H9 (cell line): ENCODE results near the gene BUD13. TPM values are rescaled to one million over a fixed set of nuclear protein-coding genes. Genes with fewer than 3 reads are reported as not detected.

Experiments used
- DNase-seq: peaks from one replicate; pipeline ENCODE4 v3.0.0-alpha.2; 2017
- H2AFZ ChIP-seq: one replicate; pipeline ENCODE4 v1.6.1; 2013; ENCODE audit warnings: mild to moderate bottlenecking, low read length, control low read depth, moderate library complexity
- H2AK5ac ChIP-seq: 2 replicates; pipeline ENCODE4 v1.6.1; 2013; ENCODE audit warnings: low read length, control low read depth, mixed read lengths; ENCODE audit not compliant: insufficient read length
- H2BK120ac ChIP-seq: one replicate; pipeline ENCODE4 v1.6.1; 2013; ENCODE audit warnings: low read depth, mild to moderate bottlenecking, low read length, control low read depth, inconsistent platforms; ENCODE audit not compliant: poor library complexity, severe bottlenecking
- H2BK12ac ChIP-seq: 2 replicates; pipeline ENCODE4 v1.6.1; 2013; ENCODE audit warnings: low read length, control low read depth, mixed read lengths, low read depth; ENCODE audit not compliant: insufficient read length
- H2BK15ac ChIP-seq: 2 replicates; pipeline ENCODE4 v1.6.1; 2013; ENCODE audit warnings: low read depth, low read length, control low read depth
- H2BK20ac ChIP-seq: one replicate; pipeline ENCODE4 v1.6.1; 2013; ENCODE audit warnings: low read depth, mild to moderate bottlenecking, low read length, control low read depth, inconsistent platforms; ENCODE audit not compliant: poor library complexity, severe bottlenecking
- H2BK5ac ChIP-seq: 2 replicates; pipeline ENCODE4 v1.6.1; 2013; ENCODE audit warnings: low read length, control low read depth, mixed read lengths; ENCODE audit not compliant: insufficient read length
- H3K14ac ChIP-seq: 2 replicates; pipeline ENCODE4 v1.6.1; 2013; ENCODE audit warnings: low read length, control low read depth; ENCODE audit not compliant: insufficient read depth
- H3K18ac ChIP-seq: 2 replicates; pipeline ENCODE4 v1.6.1; 2013; ENCODE audit warnings: low read depth, mild to moderate bottlenecking, mixed read lengths, low read length, control low read depth; ENCODE audit not compliant: insufficient read length
- H3K23ac ChIP-seq: 2 replicates; pipeline ENCODE4 v1.6.1; 2013; ENCODE audit warnings: low read length, control low read depth, mixed read lengths, low read depth; ENCODE audit not compliant: insufficient read length
- H3K23me2 ChIP-seq: 2 replicates; pipeline ENCODE4 v1.6.1; 2013; ENCODE audit warnings: low read depth, mild to moderate bottlenecking, mixed read lengths, low read length, control low read depth; ENCODE audit not compliant: insufficient read length, poor library complexity, severe bottlenecking
- H3K27ac ChIP-seq: 2 replicates; pipeline ENCODE4 v1.5.1; 2013; ENCODE audit warnings: low read length, control low read depth, mixed read lengths, low read depth; ENCODE audit not compliant: insufficient read length
- H3K27me3 ChIP-seq: 2 replicates; pipeline ENCODE4 v1.6.1; 2013; ENCODE audit warnings: low read length, control low read depth, inconsistent platforms; ENCODE audit not compliant: insufficient read depth
- H3K4ac ChIP-seq: 2 replicates; pipeline ENCODE4 v1.6.1; 2013; ENCODE audit warnings: low read depth, mild to moderate bottlenecking, control low read depth, inconsistent platforms, low read length, moderate library complexity
- H3K4me1 ChIP-seq: 2 replicates; pipeline ENCODE4 v1.6.1; 2013; ENCODE audit warnings: low read length, control low read depth, inconsistent platforms; ENCODE audit not compliant: insufficient read depth
- H3K4me2 ChIP-seq: 2 replicates; pipeline ENCODE4 v1.6.1; 2013; ENCODE audit warnings: low read length, control low read depth, mixed read lengths; ENCODE audit not compliant: insufficient read length, insufficient read depth
- H3K56ac ChIP-seq: 2 replicates; pipeline ENCODE4 v1.6.1; 2013; ENCODE audit warnings: low read depth, mild to moderate bottlenecking, mixed read lengths, low read length, control low read depth; ENCODE audit not compliant: insufficient read length
- H3K79me1 ChIP-seq: 2 replicates; pipeline ENCODE4 v1.6.1; 2013; ENCODE audit warnings: low read depth, mild to moderate bottlenecking, moderate library complexity, low read length, control low read depth, inconsistent platforms; ENCODE audit not compliant: insufficient read depth, poor library complexity, severe bottlenecking
- H3K79me2 ChIP-seq: 2 replicates; pipeline ENCODE4 v1.6.1; 2013; ENCODE audit warnings: low read length, control low read depth, inconsistent platforms; ENCODE audit not compliant: insufficient read depth
- H3K9ac ChIP-seq: 2 replicates; pipeline ENCODE4 v1.6.1; 2013; ENCODE audit warnings: low read length, control low read depth, mixed read lengths; ENCODE audit not compliant: insufficient read length; ENCODE audit errors: extremely low read depth
- H3K9me3 ChIP-seq: one replicate; pipeline ENCODE4 v1.6.1; 2013; ENCODE audit warnings: low read depth, low read length, inconsistent platforms; ENCODE audit not compliant: control insufficient read depth
- H3T11ph ChIP-seq: one replicate; pipeline ENCODE4 v1.6.1; 2013; ENCODE audit warnings: mild to moderate bottlenecking, low read length, control low read depth, inconsistent platforms
- H4K20me1 ChIP-seq: one replicate; pipeline ENCODE4 v1.6.1; 2013; ENCODE audit not compliant: control insufficient read depth, insufficient read length, insufficient read depth
- H4K5ac ChIP-seq: 2 replicates; pipeline ENCODE4 v1.6.1; 2013; ENCODE audit warnings: low read depth, mild to moderate bottlenecking, mixed read lengths, low read length, control low read depth; ENCODE audit not compliant: insufficient read length
- H4K8ac ChIP-seq: replicated peaks from 2 replicates; pipeline ENCODE4 v1.6.1; 2013; ENCODE audit warnings: low read length, control low read depth, mixed read lengths, low read depth; ENCODE audit not compliant: insufficient read length
- H4K91ac ChIP-seq: 2 replicates; pipeline ENCODE4 v1.6.1; 2013; ENCODE audit warnings: low read depth, mild to moderate bottlenecking, moderate library complexity, mixed read lengths, low read length, control low read depth; ENCODE audit not compliant: insufficient read length
- H3K27ac Mint-ChIP-seq, 3 experiments: 2 replicates in 2 of 3; 3 replicates in 1 of 3; pipeline ENCODE4 v1.8.0; 2020 to 2021; ENCODE audit warnings: mixed read lengths in 3 of 3, mild to moderate bottlenecking in 1 of 3, moderate library complexity in 1 of 3
- H3K27me3 Mint-ChIP-seq: 2 replicates; pipeline ENCODE4 v1.8.0; 2021; ENCODE audit warnings: low read depth, mild to moderate bottlenecking, moderate library complexity, mixed read lengths
- H3K36me3 Mint-ChIP-seq, 3 experiments: 2 replicates in 2 of 3; 3 replicates in 1 of 3; pipeline ENCODE4 v1.8.0; 2020 to 2021; ENCODE audit warnings: low read depth in 3 of 3, mixed read lengths in 3 of 3; ENCODE audit not compliant: insufficient read depth in 1 of 3
- H3K4me1 Mint-ChIP-seq, 2 experiments: 2 replicates each; pipeline ENCODE4 v1.8.0; 2020; ENCODE audit warnings: mixed read lengths in 2 of 2
- H3K4me3 Mint-ChIP-seq, 2 experiments: 2 replicates in 1 of 2; 3 replicates in 1 of 2; pipeline ENCODE4 v1.8.0; 2020 to 2021; ENCODE audit warnings: mild to moderate bottlenecking in 2 of 2, mixed read lengths in 2 of 2, moderate library complexity in 1 of 2
- H3K9me3 Mint-ChIP-seq, 2 experiments: 2 replicates in 1 of 2; 3 replicates in 1 of 2; pipeline ENCODE4 v1.8.0; 2020; ENCODE audit warnings: mild to moderate bottlenecking in 2 of 2, mixed read lengths in 2 of 2, moderate library complexity in 1 of 2
- WGBS: extraction: QIAGEN DNeasy Blood & Tissue Kit; methylation state at CpG from one replicate; pipeline ENCODE4 v1.1.7; 2013; ENCODE audit warnings: missing lambda C conversion rate, low lambda C conversion rate, mixed read lengths; ENCODE audit not compliant: insufficient read length; ENCODE audit errors: extremely low coverage; 5-methylcytosine and 5-hydroxymethylcytosine counted together
- total RNA-seq: library from RNA; stranded (reverse); gene quantifications from 2 replicates; pipeline ENCODE4 v1.2.1, GENCODE V29; 2021
- TF ChIP-seq, protein P1 (sequence below): fragments of 200-600 bp; sonication (generic); conservative IDR thresholded peaks from 3 replicates; pipeline ENCODE4 v1.8.0; 2021; ENCODE audit warnings: antibody characterized with exemption, mild to moderate bottlenecking

BUD13 gene
- total RNA-seq, 1 experiment from 2014 or later = 30.0 TPM

DNA sequence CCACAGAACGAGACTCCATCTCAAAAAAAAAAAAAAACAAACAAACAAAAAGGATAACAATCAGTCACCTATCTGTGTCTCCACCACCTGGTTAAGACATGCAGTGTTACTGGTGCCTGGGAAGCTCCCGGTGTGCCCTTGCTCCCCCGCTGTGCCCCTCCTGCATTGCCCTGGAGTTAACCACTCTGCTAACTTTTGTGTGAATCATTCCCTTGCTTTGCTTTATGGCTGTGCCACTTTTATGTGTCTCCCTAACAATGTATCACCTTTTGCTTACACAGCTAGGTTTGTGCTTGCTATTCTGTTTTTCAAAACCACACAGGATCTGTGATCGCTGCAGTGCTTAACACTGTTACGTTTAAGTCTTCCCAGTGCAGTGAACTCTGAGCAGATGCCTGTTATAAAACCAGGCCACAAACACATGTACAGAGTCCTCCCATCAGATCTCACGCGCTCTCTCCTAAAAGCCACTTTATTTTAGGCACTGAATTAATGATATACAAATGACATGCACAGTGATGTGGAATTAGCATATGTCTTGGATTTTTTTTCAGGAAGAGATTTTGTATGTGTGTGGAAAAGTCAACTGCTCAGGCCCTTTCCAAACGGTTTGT lies 69.9 kb downstream of the BUD13 start:
- Histone ChIP-seq H2BK5ac (no peak overlapping the region), H4K5ac (no peak overlapping the region), H2BK12ac (no peak overlapping the region), H2AK5ac (no peak overlapping the region), H3K9me3 (no peaks in the 10 kb centered on the region), H2BK15ac (no peak overlapping the region), H4K8ac (no peak overlapping the region), H3K4me1 (no peaks in the 10 kb centered on the region), H4K20me1 (no peaks in the 10 kb centered on the region), H3K27ac (no peak overlapping the region), H3K79me2 (no peaks in the 10 kb centered on the region), H2AFZ (no peak overlapping the region), H2BK120ac (no peak overlapping the region), H3K23me2 (no peaks in the 10 kb centered on the region), H2BK20ac (no peak overlapping the region), H3T11ph (no peak overlapping the region), H3K27me3 (no peaks in the 10 kb centered on the region), H3K56ac (no peak overlapping the region), H3K14ac (no peak overlapping the region), H3K23ac (no peak overlapping the region), H4K91ac (no peak overlapping the region), H3K4me2 (no peak overlapping the region), H3K18ac (peak overlapping the region; percentile 24), H3K9ac (no peak overlapping the region), H3K4ac (no peak overlapping the region), H3K79me1 (no peaks in the 10 kb centered on the region)
- no peaks in the 10 kb centered on the region; a peak in 1 of 5 replicates for H3K9me3 Mint-ChIP-seq
- no peaks in the 10 kb centered on the region for H3K36me3 Mint-ChIP-seq
- DNase-seq = no peak
- no peak overlapping the region for H3K27ac Mint-ChIP-seq
- no peak overlapping the region; a peak in 1 of 5 replicates for H3K4me3 Mint-ChIP-seq
- TF ChIP-seq, protein P1, sequence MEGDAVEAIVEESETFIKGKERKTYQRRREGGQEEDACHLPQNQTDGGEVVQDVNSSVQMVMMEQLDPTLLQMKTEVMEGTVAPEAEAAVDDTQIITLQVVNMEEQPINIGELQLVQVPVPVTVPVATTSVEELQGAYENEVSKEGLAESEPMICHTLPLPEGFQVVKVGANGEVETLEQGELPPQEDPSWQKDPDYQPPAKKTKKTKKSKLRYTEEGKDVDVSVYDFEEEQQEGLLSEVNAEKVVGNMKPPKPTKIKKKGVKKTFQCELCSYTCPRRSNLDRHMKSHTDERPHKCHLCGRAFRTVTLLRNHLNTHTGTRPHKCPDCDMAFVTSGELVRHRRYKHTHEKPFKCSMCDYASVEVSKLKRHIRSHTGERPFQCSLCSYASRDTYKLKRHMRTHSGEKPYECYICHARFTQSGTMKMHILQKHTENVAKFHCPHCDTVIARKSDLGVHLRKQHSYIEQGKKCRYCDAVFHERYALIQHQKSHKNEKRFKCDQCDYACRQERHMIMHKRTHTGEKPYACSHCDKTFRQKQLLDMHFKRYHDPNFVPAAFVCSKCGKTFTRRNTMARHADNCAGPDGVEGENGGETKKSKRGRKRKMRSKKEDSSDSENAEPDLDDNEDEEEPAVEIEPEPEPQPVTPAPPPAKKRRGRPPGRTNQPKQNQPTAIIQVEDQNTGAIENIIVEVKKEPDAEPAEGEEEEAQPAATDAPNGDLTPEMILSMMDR = no peak
- H3K4me1 Mint-ChIP-seq = peaks cover 16 to 32% of the 10 kb centered on the region in 2 experiments
- H3K27me3 Mint-ChIP-seq = peaks cover 26% of the 10 kb centered on the region
- no CpG with 5 or more reads among the region's 8 CpGs for WGBS
